HG03575 (cell line): ENCODE measurements around the gene OTOF.

Experiments used
- ATAC-seq: cut with Tn5 transposase; IDR thresholded peaks from one replicate; pipeline ENCODE4 v1.9.1; 2021; ENCODE audit not compliant: unreplicated experiment, insufficient number of reproducible peaks, low FRiP score; ENCODE audit errors: extremely low read depth

The OTOF gene

GRCh38 chr2:26483516-26483915 is 5.6 kb upstream of the OTOF start:
- no peak for ATAC-seq

GRCh38 chr2:26483027-26483326 is 5.1 kb upstream of the OTOF start:
- no peak for ATAC-seq

GRCh38 chr2:26482211-26483026 is 4.5 kb upstream of the OTOF start:
- ATAC-seq, result no peak

GRCh38 chr2:26481706-26482105 is 3.8 kb upstream of the OTOF start:
- no peak for ATAC-seq

GRCh38 chr2:26480566-26481423 is 2.9 kb upstream of the OTOF start:
- ATAC-seq, result no peak

GRCh38 chr2:26479789-26480565 is 2.1 kb upstream of the OTOF start:
- no peak for ATAC-seq

GRCh38 chr2:26479131-26479788 is 1.3 kb upstream of the OTOF start:
- ATAC-seq, result no peak

- no peak for ATAC-seq
These were observed 442 bp upstream of the OTOF start for GRCh38 chr2:26478366-26478765.

- no peak for ATAC-seq
These were observed 606 bp downstream of the OTOF start for GRCh38 chr2:26477126-26477910.

- no peak for ATAC-seq
These were observed 2.0 kb downstream of the OTOF start for GRCh38 chr2:26475832-26476501.

GRCh38 chr2:26475037-26475436 is 2.9 kb downstream of the OTOF start:
- ATAC-seq, result no peak

GRCh38 chr2:26474261-26474785 is 3.6 kb downstream of the OTOF start:
- ATAC-seq, result no peak

GRCh38 chr2:26473796-26474195 is 4.1 kb downstream of the OTOF start:
- ATAC-seq, result no peak

GRCh38 chr2:26472821-26473655 is 4.9 kb downstream of the OTOF start:
- no peak for ATAC-seq

GRCh38 chr2:26471766-26472706 is 5.9 kb downstream of the OTOF start:
- ATAC-seq, result no peak

GRCh38 chr2:26471289-26471688 is 6.6 kb downstream of the OTOF start:
- ATAC-seq, result no peak
